Fibroblast of upper back skin (primary cell): ENCODE results near the gene ASIC2.

Source experiments
- DNase-seq: peaks from one replicate; pipeline ENCODE4 v3.0.0-alpha.2; 2013

Gene ASIC2

GRCh38 chr17:33055171-33055611 is 237.9 kb downstream of the ASIC2 start:
- DNase-seq = peak; percentile 25

GRCh38 chr17:33054412-33054811 is 238.7 kb downstream of the ASIC2 start:
- no peak for DNase-seq

- DNase-seq = no peak
Measured at GRCh38 chr17:33053676-33054075, 239.4 kb downstream of the ASIC2 start.

- DNase-seq = no peak
Measured at GRCh38 chr17:33052856-33053255, 240.2 kb downstream of the ASIC2 start.

- DNase-seq = no peak
Measured at GRCh38 chr17:33050611-33051140, 242.4 kb downstream of the ASIC2 start.

- peak; percentile 30 for DNase-seq
Measured at GRCh38 chr17:33049781-33050414, 243.2 kb downstream of the ASIC2 start.

- DNase-seq = no peak
Measured at GRCh38 chr17:33046361-33047255, 246.5 kb downstream of the ASIC2 start.

GRCh38 chr17:33045216-33045615 is 247.9 kb downstream of the ASIC2 start:
- no peak for DNase-seq

GRCh38 chr17:33044771-33045170 is 248.3 kb downstream of the ASIC2 start:
- DNase-seq = no peak

GRCh38 chr17:33040461-33040860 is 252.6 kb downstream of the ASIC2 start:
- no peak for DNase-seq

GRCh38 chr17:33039874-33040273 is 253.2 kb downstream of the ASIC2 start:
- DNase-seq = peak; percentile 80

GRCh38 chr17:33038740-33039139 is 254.4 kb downstream of the ASIC2 start:
- peak; percentile 61 for DNase-seq

- DNase-seq = no peak
Measured at GRCh38 chr17:33033176-33033575, 259.9 kb downstream of the ASIC2 start.

GRCh38 chr17:33028778-33029177 is 264.3 kb downstream of the ASIC2 start:
- DNase-seq = no peak

GRCh38 chr17:33028061-33028460 is 265.0 kb downstream of the ASIC2 start:
- no peak for DNase-seq

GRCh38 chr17:33024688-33025486 is 268.2 kb downstream of the ASIC2 start:
- DNase-seq = no peak

GRCh38 chr17:33023790-33024189 is 269.3 kb downstream of the ASIC2 start:
- no peak for DNase-seq

- no peak for DNase-seq
Measured at GRCh38 chr17:33021731-33022408, 271.2 kb downstream of the ASIC2 start.

GRCh38 chr17:33019161-33019890 is 273.8 kb downstream of the ASIC2 start:
- DNase-seq = no peak

- DNase-seq = no peak
Measured at GRCh38 chr17:33017366-33017765, 275.7 kb downstream of the ASIC2 start.

- DNase-seq = no peak
Measured at GRCh38 chr17:33016920-33017319, 276.2 kb downstream of the ASIC2 start.
